ENCODE measurements around the gene ZNF695.
"Not testable (repeated sequence)": the region's sequence is repeated elsewhere in the genome, so short reads cannot be mapped to it uniquely, and the experiment has no call there.

The ZNF695 gene

GRCh38 chr1:247004081-247004480 is 3.8 kb downstream of the ZNF695 start:
- not testable (repeated sequence) for H3K4me3 ChIP-seq (ENCODE audit: low read depth, low read length); H3K27ac ChIP-seq (ENCODE audit: low read depth, low read length); H3K9ac ChIP-seq (ENCODE audit: low read length); H3K4me1 ChIP-seq (ENCODE audit: control insufficient read depth, insufficient read depth, low read length); H3K27me3 ChIP-seq (ENCODE audit: control insufficient read depth, insufficient read depth, low read length)
- H3K36me3 ChIP-seq (ENCODE audit: control insufficient read depth, insufficient read depth, low read length) = peaks cover 30% of the 10 kb centered on the region
- peaks cover 44% of the 10 kb centered on the region for H3K9me3 ChIP-seq (ENCODE audit: control insufficient read depth, insufficient read depth, low read depth, low read length)

- Histone ChIP-seq H3K27me3 (ENCODE audit: control insufficient read depth, insufficient read depth, low read length) (no peaks in the 10 kb centered on the region), H3K27ac (ENCODE audit: low read depth, low read length) (no peak overlapping the region), H3K9ac (ENCODE audit: low read length) (no peak overlapping the region), H3K4me3 (ENCODE audit: low read depth, low read length) (no peak overlapping the region), H3K9me3 (ENCODE audit: control insufficient read depth, insufficient read depth, low read depth, low read length) (peaks cover 89% of the 10 kb centered on the region), H3K4me1 (ENCODE audit: control insufficient read depth, insufficient read depth, low read length) (no peaks in the 10 kb centered on the region), H3K36me3 (ENCODE audit: control insufficient read depth, insufficient read depth, low read length) (peaks cover 87% of the 10 kb centered on the region)
Measured at GRCh38 chr1:246989901-246990300, 18.0 kb downstream of the ZNF695 start.

GRCh38 chr1:246988316-246988715 is 19.5 kb downstream of the ZNF695 start:
- Histone ChIP-seq H3K9me3 (ENCODE audit: control insufficient read depth, insufficient read depth, low read depth, low read length) (peaks cover 97% of the 10 kb centered on the region), H3K4me3 (ENCODE audit: low read depth, low read length) (no peak overlapping the region), H3K4me1 (ENCODE audit: control insufficient read depth, insufficient read depth, low read length) (no peaks in the 10 kb centered on the region), H3K9ac (ENCODE audit: low read length) (no peak overlapping the region), H3K36me3 (ENCODE audit: control insufficient read depth, insufficient read depth, low read length) (peaks cover 91% of the 10 kb centered on the region), H3K27ac (ENCODE audit: low read depth, low read length) (no peak overlapping the region), H3K27me3 (ENCODE audit: control insufficient read depth, insufficient read depth, low read length) (no peaks in the 10 kb centered on the region)

- Histone ChIP-seq H3K9ac (ENCODE audit: low read length) (no peak overlapping the region), H3K27me3 (ENCODE audit: control insufficient read depth, insufficient read depth, low read length) (no peaks in the 10 kb centered on the region), H3K27ac (ENCODE audit: low read depth, low read length) (no peak overlapping the region), H3K36me3 (ENCODE audit: control insufficient read depth, insufficient read depth, low read length) (peaks cover 88% of the 10 kb centered on the region), H3K9me3 (ENCODE audit: control insufficient read depth, insufficient read depth, low read depth, low read length) (peaks cover 94% of the 10 kb centered on the region), H3K4me3 (ENCODE audit: low read depth, low read length) (no peak overlapping the region), H3K4me1 (ENCODE audit: control insufficient read depth, insufficient read depth, low read length) (no peaks in the 10 kb centered on the region)
Measured at GRCh38 chr1:246987083-246987690, 20.7 kb downstream of the ZNF695 start.

- H3K27ac ChIP-seq (ENCODE audit: low read depth, low read length) = no peak overlapping the region
- peaks cover 78% of the 10 kb centered on the region for H3K9me3 ChIP-seq (ENCODE audit: control insufficient read depth, insufficient read depth, low read depth, low read length)
- no peak overlapping the region for H3K4me3 ChIP-seq (ENCODE audit: low read depth, low read length)
- H3K4me1 ChIP-seq (ENCODE audit: control insufficient read depth, insufficient read depth, low read length) = no peaks in the 10 kb centered on the region
- peaks cover 69% of the 10 kb centered on the region for H3K36me3 ChIP-seq (ENCODE audit: control insufficient read depth, insufficient read depth, low read length)
- H3K9ac ChIP-seq (ENCODE audit: low read length) = no peak overlapping the region
- H3K27me3 ChIP-seq (ENCODE audit: control insufficient read depth, insufficient read depth, low read length) = no peaks in the 10 kb centered on the region
Measured at GRCh38 chr1:246978785-246979184, 29.1 kb downstream of the ZNF695 start.

- no peak overlapping the region for H3K4me3 ChIP-seq (ENCODE audit: low read depth, low read length)
- peaks cover 69% of the 10 kb centered on the region for H3K36me3 ChIP-seq (ENCODE audit: control insufficient read depth, insufficient read depth, low read length)
- H3K4me1 ChIP-seq (ENCODE audit: control insufficient read depth, insufficient read depth, low read length) = no peaks in the 10 kb centered on the region
- no peak overlapping the region for H3K9ac ChIP-seq (ENCODE audit: low read length)
- peaks cover 78% of the 10 kb centered on the region for H3K9me3 ChIP-seq (ENCODE audit: control insufficient read depth, insufficient read depth, low read depth, low read length)
- H3K27me3 ChIP-seq (ENCODE audit: control insufficient read depth, insufficient read depth, low read length) = no peaks in the 10 kb centered on the region
- no peak overlapping the region for H3K27ac ChIP-seq (ENCODE audit: low read depth, low read length)
Measured at GRCh38 chr1:246978281-246978680, 29.6 kb downstream of the ZNF695 start.

GRCh38 chr1:246971969-246972368 is 35.9 kb downstream of the ZNF695 start:
- Histone ChIP-seq H3K9ac (ENCODE audit: low read length) (no peak overlapping the region), H3K4me3 (ENCODE audit: low read depth, low read length) (no peak overlapping the region), H3K27ac (ENCODE audit: low read depth, low read length) (no peak overlapping the region), H3K27me3 (ENCODE audit: control insufficient read depth, insufficient read depth, low read length) (no peaks in the 10 kb centered on the region), H3K36me3 (ENCODE audit: control insufficient read depth, insufficient read depth, low read length) (peaks cover 43% of the 10 kb centered on the region), H3K9me3 (ENCODE audit: control insufficient read depth, insufficient read depth, low read depth, low read length) (peaks cover 73% of the 10 kb centered on the region), H3K4me1 (ENCODE audit: control insufficient read depth, insufficient read depth, low read length) (no peaks in the 10 kb centered on the region)

GRCh38 chr1:246971090-246971721 is 36.7 kb downstream of the ZNF695 start:
- H3K4me1 ChIP-seq (ENCODE audit: control insufficient read depth, insufficient read depth, low read length) = no peaks in the 10 kb centered on the region
- peaks cover 71% of the 10 kb centered on the region for H3K9me3 ChIP-seq (ENCODE audit: control insufficient read depth, insufficient read depth, low read depth, low read length)
- H3K9ac ChIP-seq (ENCODE audit: low read length) = no peak overlapping the region
- no peak overlapping the region for H3K27ac ChIP-seq (ENCODE audit: low read depth, low read length)
- no peaks in the 10 kb centered on the region for H3K27me3 ChIP-seq (ENCODE audit: control insufficient read depth, insufficient read depth, low read length)
- H3K36me3 ChIP-seq (ENCODE audit: control insufficient read depth, insufficient read depth, low read length) = peaks cover 48% of the 10 kb centered on the region
- H3K4me3 ChIP-seq (ENCODE audit: low read depth, low read length) = no peak overlapping the region

- Histone ChIP-seq H3K27me3 (ENCODE audit: control insufficient read depth, insufficient read depth, low read length) (no peaks in the 10 kb centered on the region), H3K36me3 (ENCODE audit: control insufficient read depth, insufficient read depth, low read length) (peaks cover 40% of the 10 kb centered on the region), H3K4me1 (ENCODE audit: control insufficient read depth, insufficient read depth, low read length) (no peaks in the 10 kb centered on the region), H3K4me3 (ENCODE audit: low read depth, low read length) (no peak overlapping the region), H3K27ac (ENCODE audit: low read depth, low read length) (no peak overlapping the region), H3K9me3 (ENCODE audit: control insufficient read depth, insufficient read depth, low read depth, low read length) (peaks cover 56% of the 10 kb centered on the region), H3K9ac (ENCODE audit: low read length) (no peak overlapping the region)
Measured at GRCh38 chr1:246969621-246970020, 38.2 kb downstream of the ZNF695 start.

- no peak overlapping the region for H3K4me3 ChIP-seq (ENCODE audit: low read depth, low read length)
- H3K9me3 ChIP-seq (ENCODE audit: control insufficient read depth, insufficient read depth, low read depth, low read length) = peaks cover 38% of the 10 kb centered on the region
- no peaks in the 10 kb centered on the region for H3K4me1 ChIP-seq (ENCODE audit: control insufficient read depth, insufficient read depth, low read length)
- H3K27ac ChIP-seq (ENCODE audit: low read depth, low read length) = no peak overlapping the region
- H3K36me3 ChIP-seq (ENCODE audit: control insufficient read depth, insufficient read depth, low read length) = peaks cover 57% of the 10 kb centered on the region
- H3K27me3 ChIP-seq (ENCODE audit: control insufficient read depth, insufficient read depth, low read length) = no peaks in the 10 kb centered on the region
- no peak overlapping the region for H3K9ac ChIP-seq (ENCODE audit: low read length)
Measured at GRCh38 chr1:246966502-246966901, 41.4 kb downstream of the ZNF695 start.

GRCh38 chr1:246959944-246960693 is 47.7 kb downstream of the ZNF695 start:
- Histone ChIP-seq H3K4me1 (ENCODE audit: control insufficient read depth, insufficient read depth, low read length) (no peaks in the 10 kb centered on the region), H3K27ac (ENCODE audit: low read depth, low read length) (no peak overlapping the region)

More at GRCh38 chr1:246959944-246960693, 47.7 kb downstream of the ZNF695 start:
- Histone ChIP-seq H3K36me3 (ENCODE audit: control insufficient read depth, insufficient read depth, low read length) (peaks cover 57% of the 10 kb centered on the region), H3K9me3 (ENCODE audit: control insufficient read depth, insufficient read depth, low read depth, low read length) (no peaks in the 10 kb centered on the region), H3K27me3 (ENCODE audit: control insufficient read depth, insufficient read depth, low read length) (no peaks in the 10 kb centered on the region), H3K9ac (ENCODE audit: low read length) (no peak overlapping the region), H3K4me3 (ENCODE audit: low read depth, low read length) (no peak overlapping the region)
